ENCODE data around the gene GIPC2.

The GIPC2 gene

GRCh38 chr1:78070758-78071157 is 25.0 kb downstream of the GIPC2 start:
- H3K4me3 ChIP-seq (ENCODE audit: low read depth, low read length): no peak overlapping the region
- no peaks in the 10 kb centered on the region for H3K36me3 ChIP-seq
- H3K27ac ChIP-seq: no peak overlapping the region
- H3K27me3 ChIP-seq (ENCODE audit: insufficient read depth, low read depth, severe bottlenecking): no peaks in the 10 kb centered on the region
- no peak for DNase-seq
- no peaks in the 10 kb centered on the region for H3K9me3 ChIP-seq (ENCODE audit: severe bottlenecking)
- no peak for TF ChIP-seq CTCF (IDR thresholded peaks at IDR 0.05; ENCODE audit: low read depth, low read length)

- no peak overlapping the region for H3K27ac ChIP-seq
- H3K27me3 ChIP-seq (ENCODE audit: insufficient read depth, low read depth, severe bottlenecking): no peaks in the 10 kb centered on the region
- TF ChIP-seq CTCF (IDR thresholded peaks at IDR 0.05; ENCODE audit: low read depth, low read length): no peak
- no peak overlapping the region for H3K4me3 ChIP-seq (ENCODE audit: low read depth, low read length)
- no peaks in the 10 kb centered on the region for H3K36me3 ChIP-seq
- no peaks in the 10 kb centered on the region for H3K9me3 ChIP-seq (ENCODE audit: severe bottlenecking)
- no peak for DNase-seq
Measured at GRCh38 chr1:78071696-78072095, 25.9 kb downstream of the GIPC2 start.

GRCh38 chr1:78072216-78072615 is 26.4 kb downstream of the GIPC2 start:
- no peak for DNase-seq
- no peaks in the 10 kb centered on the region for H3K27me3 ChIP-seq (ENCODE audit: insufficient read depth, low read depth, severe bottlenecking)
- no peak for TF ChIP-seq CTCF (IDR thresholded peaks at IDR 0.05; ENCODE audit: low read depth, low read length)
- no peaks in the 10 kb centered on the region for H3K9me3 ChIP-seq (ENCODE audit: severe bottlenecking)
- no peak overlapping the region for H3K4me3 ChIP-seq (ENCODE audit: low read depth, low read length)
- no peak overlapping the region for H3K27ac ChIP-seq
- H3K36me3 ChIP-seq: no peaks in the 10 kb centered on the region

GRCh38 chr1:78073441-78073840 is 27.7 kb downstream of the GIPC2 start:
- TF ChIP-seq CTCF (IDR thresholded peaks at IDR 0.05; ENCODE audit: low read depth, low read length): no peak
- H3K27ac ChIP-seq: no peak overlapping the region
- H3K9me3 ChIP-seq (ENCODE audit: severe bottlenecking): no peaks in the 10 kb centered on the region
- H3K27me3 ChIP-seq (ENCODE audit: insufficient read depth, low read depth, severe bottlenecking): no peaks in the 10 kb centered on the region
- H3K4me3 ChIP-seq (ENCODE audit: low read depth, low read length): no peak overlapping the region
- no peaks in the 10 kb centered on the region for H3K36me3 ChIP-seq
- DNase-seq: no peak

- H3K36me3 ChIP-seq: no peaks in the 10 kb centered on the region
- no peak for TF ChIP-seq CTCF (IDR thresholded peaks at IDR 0.05; ENCODE audit: low read depth, low read length)
- no peaks in the 10 kb centered on the region for H3K27me3 ChIP-seq (ENCODE audit: insufficient read depth, low read depth, severe bottlenecking)
- DNase-seq: no peak
- H3K27ac ChIP-seq: no peak overlapping the region
- H3K9me3 ChIP-seq (ENCODE audit: severe bottlenecking): no peaks in the 10 kb centered on the region
- H3K4me3 ChIP-seq (ENCODE audit: low read depth, low read length): no peak overlapping the region
Measured at GRCh38 chr1:78075621-78076020, 29.9 kb downstream of the GIPC2 start.

GRCh38 chr1:78078358-78078757 is 32.6 kb downstream of the GIPC2 start:
- no peak for DNase-seq
- H3K27ac ChIP-seq: no peak overlapping the region
- no peaks in the 10 kb centered on the region for H3K27me3 ChIP-seq (ENCODE audit: insufficient read depth, low read depth, severe bottlenecking)
- TF ChIP-seq CTCF (IDR thresholded peaks at IDR 0.05; ENCODE audit: low read depth, low read length): no peak
- H3K9me3 ChIP-seq (ENCODE audit: severe bottlenecking): no peaks in the 10 kb centered on the region
- no peaks in the 10 kb centered on the region for H3K36me3 ChIP-seq
- no peak overlapping the region for H3K4me3 ChIP-seq (ENCODE audit: low read depth, low read length)

Measured in WERI-Rb-1 (cell line).